ENCODE results near the gene SGCA. TPM values are rescaled to one million over a fixed set of nuclear protein-coding genes. Genes with fewer than 3 reads are reported as not detected.

The SGCA gene
- total and polyA plus RNA-seq, 9 of the 15 experiments (the other 6 are each of a cell fraction or from before 2014, with no cell fraction given) = not detected

GRCh38 chr17:50196036-50196435 is 30.2 kb downstream of the SGCA start:
- no peaks in the 10 kb centered on the region for H3K9me1 ChIP-seq (ENCODE audit: control insufficient read depth, insufficient read depth, low read length)
- ATAC-seq (no peak), DNase-seq (ENCODE audit: extremely low read depth in 1 of 4, low spot score in 3 of 4) (no peak), FAIRE-seq (no peak)
- no peak overlapping the region for H3K27ac ChIP-seq (ENCODE audit: extremely low read depth, low read depth, low read length)
- H3K9ac ChIP-seq (ENCODE audit: insufficient read depth in 1 of 2, low read depth in 2 of 2, low read length in 2 of 2) = no peak overlapping the region
- intact Hi-C loops (cut with micrococcal nuclease) (no loop called here), in situ Hi-C loops (cut with MboI) (no loop called here)
- no peak overlapping the region for H2AFZ ChIP-seq (ENCODE audit: low read depth, low read length)
- TF ChIP-seq ZNF146 (CRISPR knock-in tag; IDR thresholded peaks at IDR 0.05; ENCODE audit: unreplicated experiment) (no peak), SAFB2 (IDR thresholded peaks at IDR 0.05; ENCODE audit: borderline replicate concordance, low read depth, low read length, severe bottlenecking) (no peak), CREB1 (IDR thresholded peaks at IDR 0.05) (no peak), CREB1 (CRISPR knock-in tag; IDR thresholded peaks at IDR 0.05) (no peak), ZNF197 (CRISPR knock-in tag; IDR thresholded peaks at IDR 0.05; ENCODE audit: low read depth) (no peak), RCOR1 (IDR thresholded peaks at IDR 0.05; ENCODE audit: borderline replicate concordance in 1 of 2, low read depth in 2 of 2, low read length in 2 of 2) (no peak)
- H3K36me3 ChIP-seq (ENCODE audit: control insufficient read depth, insufficient read depth, low read length) = no peaks in the 10 kb centered on the region
- peaks cover 28 to 56% of the 10 kb centered on the region in 2 experiments; a peak in 4 of 5 replicates for H3K27me3 ChIP-seq (ENCODE audit: control insufficient read depth in 2 of 2, insufficient read depth in 2 of 2, low read length in 2 of 2)
- POLR2A ChIA-PET = no interaction called here
- H3K4me1 ChIP-seq (replicated peaks in 1 of 2; ENCODE audit: control insufficient read depth in 2 of 2, insufficient read depth in 2 of 2, low read length in 2 of 2) = peaks cover 4 to 19% of the 10 kb centered on the region in 2 experiments; a peak in 3 of 5 replicates
- CTCF ChIA-PET (ENCODE audit: low intra/inter-chr PET ratio) = no interaction called here
- no peaks in the 10 kb centered on the region for H3K79me2 ChIP-seq (ENCODE audit: control insufficient read depth, insufficient read depth, low read length)
- H4K20me1 ChIP-seq (replicated peaks; ENCODE audit: control insufficient read depth, insufficient read depth, low read length) = peaks cover 7% of the 10 kb centered on the region; the same call in 1 of the 2 replicates
- no peaks in the 10 kb centered on the region for H3K9me3 ChIP-seq (replicated peaks; ENCODE audit: control insufficient read depth, insufficient read depth, low read depth, low read length)
- 0% methylated on average over 5 of the region's 5 CpGs for WGBS (ENCODE audit: insufficient coverage, low coverage, missing lambda C conversion rate)
- H3K4me3 ChIP-seq = no peak overlapping the region
- BruUV-seq (replicated peaks) = no TSS peak
- no peak overlapping the region for H3K4me2 ChIP-seq (ENCODE audit: insufficient read depth, low read length)

- H3K4me2 ChIP-seq (ENCODE audit: insufficient read depth, low read length) = no peak overlapping the region
- H3K9me3 ChIP-seq (replicated peaks; ENCODE audit: control insufficient read depth, insufficient read depth, low read depth, low read length) = no peaks in the 10 kb centered on the region
- no peak for FAIRE-seq
- H3K79me2 ChIP-seq (ENCODE audit: control insufficient read depth, insufficient read depth, low read length) = no peaks in the 10 kb centered on the region
- POLR2A ChIA-PET = no interaction called here
- H3K27me3 ChIP-seq (ENCODE audit: control insufficient read depth in 2 of 2, insufficient read depth in 2 of 2, low read length in 2 of 2) = peaks cover 28 to 56% of the 10 kb centered on the region in 2 experiments; a peak in 4 of 5 replicates
- BruUV-seq (replicated peaks) = no TSS peak
- no peaks in the 10 kb centered on the region for H3K9me1 ChIP-seq (ENCODE audit: control insufficient read depth, insufficient read depth, low read length)
- H3K4me3 ChIP-seq = no peak overlapping the region
- H3K9ac ChIP-seq (ENCODE audit: insufficient read depth in 1 of 2, low read depth in 2 of 2, low read length in 2 of 2) = no peak overlapping the region
- WGBS (ENCODE audit: insufficient coverage, low coverage, missing lambda C conversion rate) = 2% methylated on average over 6 of the region's 6 CpGs
- CTCF ChIA-PET (ENCODE audit: low intra/inter-chr PET ratio) = interaction anchor here (2.9 kb wide), 1 partner anchor 28 kb away, joined by 16 read pairs; no protein-coding TSS in a partner anchor
- ATAC-seq = no peak
- TF ChIP-seq ATF3 (IDR thresholded peaks at IDR 0.05) (peak; percentile 76), ATF3 (CRISPR knock-in tag; conservative IDR thresholded peaks at IDR 0.05) (no peak), NFRKB (IDR thresholded peaks at IDR 0.05; ENCODE audit: low read depth) (no peak), EP400 (IDR thresholded peaks at IDR 0.05) (no peak), FOSL1 (tag; conservative IDR thresholded peaks at IDR 0.05) (peak; percentile 69; the same call in 1 of the 2 replicates), TFAP4 (CRISPR knock-in tag; IDR thresholded peaks at IDR 0.05; ENCODE audit: borderline replicate concordance) (0 out of 2 replicates have a peak, but pooled peaks have one; percentile 16), JUND (IDR thresholded peaks at IDR 0.05; ENCODE audit: borderline replicate concordance, low read depth, low read length) (peak; percentile 40; the same call in 1 of the 2 replicates), JUND (tag; IDR thresholded peaks at IDR 0.05; ENCODE audit: borderline replicate concordance, low read depth, low read length) (no peak)
- intact Hi-C loops (cut with micrococcal nuclease) = no loop called here
- no peak overlapping the region for H2AFZ ChIP-seq (ENCODE audit: low read depth, low read length)
- H4K20me1 ChIP-seq (replicated peaks; ENCODE audit: control insufficient read depth, insufficient read depth, low read length) = peaks cover 7% of the 10 kb centered on the region; the same call in 1 of the 2 replicates
- H3K27ac ChIP-seq (ENCODE audit: extremely low read depth, low read depth, low read length) = no peak overlapping the region
- no peak for DNase-seq (ENCODE audit: extremely low read depth in 1 of 4, low spot score in 3 of 4)
- no peaks in the 10 kb centered on the region for H3K36me3 ChIP-seq (ENCODE audit: control insufficient read depth, insufficient read depth, low read length)
- H3K4me1 ChIP-seq (replicated peaks in 1 of 2; ENCODE audit: control insufficient read depth in 2 of 2, insufficient read depth in 2 of 2, low read length in 2 of 2) = peaks cover 4 to 25% of the 10 kb centered on the region in 2 experiments; a peak in 3 of 5 replicates
- in situ Hi-C loops (cut with MboI) = no loop called here
Measured at GRCh38 chr17:50196826-50197225, 31.0 kb downstream of the SGCA start.
